Activated CD4-positive, alpha-beta T cell treated with anti-CD3 and anti-CD28 coated beads for 36 hours (primary cell): ENCODE measurements around the gene FBXL15. TPM values are rescaled to one million over a fixed set of nuclear protein-coding genes. Genes with fewer than 3 reads are reported as not detected.

ENCODE experiments used
- ATAC-seq: fragments of 200-7000 bp; cut with Tn5 transposase; one replicate; pipeline ENCODE4 v1.10.0; 2021; ENCODE audit warnings: mild to moderate bottlenecking, moderate library complexity
- CTCF ChIA-PET: fragments of 350-600 bp; sonication (Branson Sonifier 250); formaldehyde crosslinking; loops from one replicate; lab custom pipeline; 2021; ENCODE audit warnings: antibody characterized with exemption; lab: Charles Lee
- POLR2A ChIA-PET: fragments of 350-600 bp; sonication (Branson Sonifier 250); formaldehyde crosslinking; loops from one replicate; lab custom pipeline; 2021; ENCODE audit warnings: antibody characterized with exemption, inconsistent platforms; lab: Charles Lee
- DNase-seq: peaks from one replicate; pipeline ENCODE4 v3.0.0-alpha.2; 2020
- H3K27ac Mint-ChIP-seq: one replicate; pipeline ENCODE4 v1.8.0; 2021; ENCODE audit warnings: mixed read lengths
- H3K27me3 Mint-ChIP-seq: one replicate; pipeline ENCODE4 v1.8.0; 2021; ENCODE audit warnings: mixed read lengths
- H3K36me3 Mint-ChIP-seq: one replicate; pipeline ENCODE4 v1.8.0; 2021; ENCODE audit warnings: low read depth, mixed read lengths
- H3K4me1 Mint-ChIP-seq: one replicate; pipeline ENCODE4 v1.8.0; 2021; ENCODE audit warnings: mixed read lengths
- H3K4me3 Mint-ChIP-seq: one replicate; pipeline ENCODE4 v1.8.0; 2021; ENCODE audit warnings: mild to moderate bottlenecking, moderate library complexity, mixed read lengths
- H3K9me3 Mint-ChIP-seq: one replicate; pipeline ENCODE4 v1.8.0; 2021; ENCODE audit warnings: low read depth, mixed read lengths
- intact Hi-C, 2 experiments: fragments of 100-400 bp; cut with DNase I in 1 of 2; cut with micrococcal nuclease in 1 of 2; formaldehyde crosslinking; loops; one replicate each; pipeline versions ENCODE4 v1.14.2 to v1.15.1; 2022 to 2024; cut with DNase I, micrococcal nuclease
- total RNA-seq, 2 experiments: library from RNA; stranded (reverse); gene quantifications; one replicate each; pipeline ENCODE4 v1.2.3, GENCODE V29; 2021

The FBXL15 gene
- total RNA-seq, 2 experiments from 2014 or later = 5.4 to 11.9 TPM

DNA sequence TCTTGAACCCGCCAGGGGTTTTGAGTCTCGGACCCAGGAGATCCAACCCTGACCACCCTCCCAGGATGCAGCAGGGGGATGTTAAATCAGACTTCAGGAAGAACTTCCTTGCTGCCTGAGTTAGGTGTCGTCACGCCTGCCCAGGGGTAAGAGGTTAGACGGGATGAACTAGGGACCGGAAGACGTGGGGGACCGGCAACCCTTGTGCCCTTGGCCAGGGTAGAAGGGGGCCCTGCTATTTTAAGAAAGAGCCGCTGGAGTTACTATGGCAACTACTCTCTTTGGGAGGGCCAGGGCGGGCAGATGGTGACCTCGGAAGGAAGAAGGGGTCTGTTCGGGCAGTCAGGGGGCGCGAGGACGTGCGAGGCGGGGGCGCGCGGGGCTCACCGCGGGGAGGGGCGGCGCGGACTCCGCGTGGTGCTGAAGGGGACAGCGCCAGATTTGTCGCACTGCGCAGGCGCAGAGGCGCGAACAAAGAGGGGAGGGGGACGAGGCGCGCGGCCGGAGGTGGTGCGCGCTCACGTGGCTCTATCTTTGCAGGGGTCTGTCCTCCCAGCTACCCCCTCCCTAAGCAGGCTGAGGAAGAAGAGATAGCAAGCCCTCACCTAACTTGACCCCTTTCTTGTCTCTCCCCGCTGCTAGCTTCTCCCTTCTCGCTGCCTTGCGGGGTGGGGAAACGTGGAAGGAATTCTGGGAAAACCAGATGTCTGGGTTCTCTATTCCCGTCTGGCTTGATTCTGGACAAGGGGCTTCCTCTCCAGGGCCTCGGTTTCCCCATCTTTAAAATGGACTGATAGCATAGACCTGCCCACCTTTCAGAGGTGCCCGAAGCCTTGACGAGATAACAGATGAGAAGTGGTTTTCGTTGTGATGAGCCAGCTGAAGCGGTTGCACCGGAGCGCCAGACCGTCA, 1.1 kb upstream of the FBXL15 start:
- peaks cover 7% of the 10 kb centered on the region for H3K36me3 Mint-ChIP-seq
- peak overlapping the region; percentile 25 for H3K27ac Mint-ChIP-seq
- DNase-seq = peak; percentile 85
- H3K9me3 Mint-ChIP-seq = no peaks in the 10 kb centered on the region
- ChIA-PET POLR2A (interaction anchor here (1.0 to 4.6 kb wide), 5 partner anchors 10 to 83 kb away, joined by 3 to 27 read pairs (median 6); partner anchors contain the start of genes ACTR1A and CUEDC2), CTCF (interaction anchor here (0.7 to 5.6 kb wide), 12 partner anchors 9 to 976 kb away, joined by 3 to 67 read pairs (median 5); partner anchors contain the start of genes C10orf95, CUEDC2 and NFKB2)
- no peak for ATAC-seq
- intact Hi-C loops = loop anchor here (1.0 to 5.0 kb wide), 6 partner anchors 10 to 287 kb away; partner anchors contain the start of genes ACTR1A (in 1 of the 2), PPRC1 (in 1 of the 2) and SUFU (in 1 of the 2)
- H3K4me3 Mint-ChIP-seq = peak overlapping the region; percentile 96
- peaks cover 30% of the 10 kb centered on the region for H3K4me1 Mint-ChIP-seq
- peaks cover 19% of the 10 kb centered on the region for H3K27me3 Mint-ChIP-seq

DNA sequence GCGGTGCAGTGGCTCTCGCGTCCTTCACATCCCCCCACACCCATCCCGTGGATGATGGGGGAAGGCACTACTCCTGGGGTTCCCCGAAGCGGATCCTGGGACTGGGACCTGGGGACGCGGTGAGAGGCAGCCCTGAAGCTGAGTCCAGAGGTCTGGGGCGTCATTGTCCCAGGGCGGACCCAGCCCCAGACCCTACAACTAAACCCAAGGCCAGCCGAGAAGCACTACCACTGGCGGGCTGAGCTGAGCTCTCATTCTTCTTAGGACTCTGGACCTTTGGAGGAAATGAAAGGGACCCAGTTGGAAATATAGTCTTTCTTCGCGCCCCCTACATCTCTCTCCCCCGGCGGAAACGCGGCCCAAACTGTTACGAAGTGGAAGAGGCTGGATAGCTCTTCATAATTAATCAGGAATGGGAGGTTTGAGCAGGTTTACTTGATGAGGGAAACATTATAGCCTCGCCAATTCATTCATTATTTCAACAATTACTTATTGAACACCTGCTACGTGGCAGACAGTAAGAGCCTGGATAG, 389 bp upstream of the FBXL15 start:
- intact Hi-C loops = loop anchor here (1.0 to 5.0 kb wide), 6 partner anchors 11 to 287 kb away; partner anchors contain the start of genes ACTR1A (in 1 of the 2), PPRC1 (in 1 of the 2) and SUFU (in 1 of the 2)
- Mint-ChIP-seq H3K27me3 (peaks cover 19% of the 10 kb centered on the region), H3K36me3 (peaks cover 7% of the 10 kb centered on the region), H3K27ac (peak overlapping the region; percentile 87), H3K4me1 (peaks cover 30% of the 10 kb centered on the region), H3K4me3 (peak overlapping the region; percentile 96), H3K9me3 (no peaks in the 10 kb centered on the region)
- DNase-seq = peak; percentile 42
- POLR2A ChIA-PET = interaction anchor here (0.5 to 4.6 kb wide), 7 partner anchors 10 to 82 kb away, joined by 3 to 27 read pairs (median 4); partner anchors contain the start of genes ACTR1A, C10orf95 and CUEDC2
- CTCF ChIA-PET = interaction anchor here (0.7 to 5.6 kb wide), 15 partner anchors 10 to 288 kb away, joined by 3 to 67 read pairs (median 5); partner anchors contain the start of genes C10orf95, CUEDC2 and NFKB2
- ATAC-seq = peak; percentile 0

DNA sequence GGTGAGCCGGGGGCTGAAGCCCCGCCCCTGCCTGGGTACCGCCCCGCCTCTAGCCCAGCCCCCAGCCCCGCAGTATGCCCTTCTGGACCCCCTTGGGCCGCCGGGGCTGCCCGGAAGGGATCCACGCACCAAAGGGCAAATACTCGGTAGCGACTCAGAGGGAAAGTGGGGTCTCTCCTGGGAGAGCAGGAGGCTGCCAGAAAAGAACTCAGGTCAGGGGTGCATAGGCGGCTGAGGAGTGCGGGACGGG, 796 bp downstream of the FBXL15 start:
- Mint-ChIP-seq H3K27me3 (peaks cover 12% of the 10 kb centered on the region), H3K27ac (peak overlapping the region; percentile 42), H3K4me1 (peaks cover 34% of the 10 kb centered on the region), H3K4me3 (peak overlapping the region; percentile 96), H3K9me3 (no peaks in the 10 kb centered on the region), H3K36me3 (peaks cover 7% of the 10 kb centered on the region)
- DNase-seq = no peak
- CTCF ChIA-PET = interaction anchor here (0.6 to 5.6 kb wide), 16 partner anchors 10 to 252 kb away, joined by 3 to 67 read pairs (median 4); partner anchors contain the start of genes C10orf95, CUEDC2 and NFKB2
- POLR2A ChIA-PET = interaction anchor here (0.9 to 4.6 kb wide), 6 partner anchors 11 to 154 kb away, joined by 3 to 27 read pairs (median 6); partner anchors contain the start of genes C10orf95 and CUEDC2
- ATAC-seq = no peak
- intact Hi-C loops = loop anchor here (1.0 to 5.0 kb wide), 16 partner anchors 11 to 289 kb away; partner anchors contain the start of genes ACTR1A (in 2 of the 2), CUEDC2 (in 2 of the 2), NOLC1 (in 1 of the 2) and PPRC1 (in 1 of the 2)

DNA sequence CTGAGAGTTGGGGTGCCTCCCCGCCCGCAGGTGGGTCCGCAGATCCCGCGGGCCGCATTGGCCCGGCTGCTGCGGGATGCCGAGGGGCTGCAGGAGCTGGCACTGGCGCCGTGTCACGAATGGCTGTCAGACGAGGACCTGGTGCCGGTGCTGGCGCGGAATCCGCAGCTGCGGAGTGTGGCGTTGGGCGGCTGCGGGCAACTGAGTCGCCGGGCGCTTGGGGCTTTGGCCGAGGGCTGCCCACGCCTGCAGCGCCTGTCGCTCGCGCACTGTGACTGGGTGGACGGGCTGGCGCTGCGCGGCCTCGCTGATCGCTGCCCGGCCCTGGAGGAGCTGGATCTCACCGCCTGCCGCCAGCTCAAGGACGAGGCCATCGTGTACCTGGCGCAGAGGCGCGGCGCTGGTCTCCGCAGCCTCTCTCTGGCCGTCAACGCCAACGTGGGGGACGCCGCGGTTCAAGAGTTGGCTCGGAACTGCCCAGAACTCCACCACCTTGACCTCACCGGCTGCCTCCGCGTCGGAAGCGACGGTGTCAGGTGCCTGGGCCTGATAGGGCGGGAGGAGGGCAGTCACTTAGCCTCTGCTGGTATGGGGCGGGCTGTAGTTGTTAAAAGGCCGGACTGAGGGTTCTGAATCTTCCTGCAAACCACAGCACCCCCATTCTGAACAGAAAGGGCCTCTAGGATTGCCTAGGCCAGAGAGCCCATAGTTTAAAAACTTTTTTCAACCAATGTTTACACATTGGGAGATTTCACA, 1.3 kb downstream of the FBXL15 start:
- Mint-ChIP-seq H3K27ac (peak overlapping the region; percentile 78), H3K4me1 (peaks cover 39% of the 10 kb centered on the region), H3K9me3 (no peaks in the 10 kb centered on the region), H3K27me3 (peaks cover 12% of the 10 kb centered on the region), H3K4me3 (peak overlapping the region; percentile 96), H3K36me3 (peaks cover 7% of the 10 kb centered on the region)
- DNase-seq = peak; percentile 60
- ATAC-seq = no peak
- CTCF ChIA-PET = interaction anchor here (0.6 to 5.6 kb wide), 20 partner anchors 10 to 196 kb away, joined by 3 to 67 read pairs (median 4); partner anchors contain the start of genes ACTR1A, C10orf95, CUEDC2 and ELOVL3
- intact Hi-C loops = loop anchor here (1.0 to 5.0 kb wide), 16 partner anchors 10 to 289 kb away; partner anchors contain the start of genes ACTR1A (in 2 of the 2), CUEDC2 (in 2 of the 2), NOLC1 (in 1 of the 2) and PPRC1 (in 1 of the 2)
- POLR2A ChIA-PET = interaction anchor here (0.9 to 4.6 kb wide), 6 partner anchors 10 to 154 kb away, joined by 3 to 27 read pairs (median 6); partner anchors contain the start of genes C10orf95 and CUEDC2

DNA sequence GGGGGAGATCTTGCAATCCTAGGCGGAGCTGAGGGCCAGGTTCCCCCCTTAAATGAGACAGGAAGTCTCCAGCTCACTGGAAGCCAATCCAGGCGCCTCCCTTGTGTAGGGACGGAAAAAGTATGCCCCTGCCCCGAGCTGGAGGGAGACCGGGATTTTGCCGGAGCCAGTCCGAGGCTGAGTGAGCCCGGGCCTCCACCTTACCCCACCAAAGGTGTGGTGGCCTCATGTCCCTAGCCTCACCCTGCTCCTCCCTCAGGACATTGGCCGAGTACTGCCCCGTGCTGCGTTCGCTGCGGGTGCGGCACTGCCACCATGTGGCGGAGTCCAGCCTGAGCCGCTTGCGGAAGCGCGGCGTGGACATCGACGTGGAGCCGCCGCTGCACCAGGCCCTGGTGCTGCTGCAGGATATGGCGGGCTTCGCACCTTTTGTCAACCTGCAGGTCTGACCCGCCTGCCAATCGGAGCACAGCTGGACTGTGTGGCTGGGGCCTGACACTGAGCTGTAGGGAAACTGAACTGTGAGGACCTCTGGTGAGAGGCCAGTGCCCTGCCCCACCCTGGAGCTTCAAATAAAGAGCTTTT, 2.0 kb downstream of the FBXL15 start:
- H3K4me3 Mint-ChIP-seq = peak overlapping the region; percentile 96
- ATAC-seq = peak; percentile 16
- CTCF ChIA-PET = interaction anchor here (0.7 to 5.6 kb wide), 16 partner anchors 9 to 196 kb away, joined by 3 to 67 read pairs (median 4); partner anchors contain the start of genes ACTR1A, C10orf95, CUEDC2 and ELOVL3
- peak; percentile 80 for DNase-seq
- peaks cover 46% of the 10 kb centered on the region for H3K4me1 Mint-ChIP-seq
- intact Hi-C loops = loop anchor here (5.0 kb wide), 2 partner anchors 55 to 60 kb away; no protein-coding TSS in a partner anchor
- peak overlapping the region; percentile 78 for H3K27ac Mint-ChIP-seq
- peaks cover 9% of the 10 kb centered on the region for H3K36me3 Mint-ChIP-seq
- POLR2A ChIA-PET = interaction anchor here (0.6 to 4.6 kb wide), 6 partner anchors 10 to 271 kb away, joined by 3 to 27 read pairs (median 4); partner anchors contain the start of genes CUEDC2 and NOLC1
- peaks cover 7% of the 10 kb centered on the region for H3K27me3 Mint-ChIP-seq
- no peaks in the 10 kb centered on the region for H3K9me3 Mint-ChIP-seq

DNA sequence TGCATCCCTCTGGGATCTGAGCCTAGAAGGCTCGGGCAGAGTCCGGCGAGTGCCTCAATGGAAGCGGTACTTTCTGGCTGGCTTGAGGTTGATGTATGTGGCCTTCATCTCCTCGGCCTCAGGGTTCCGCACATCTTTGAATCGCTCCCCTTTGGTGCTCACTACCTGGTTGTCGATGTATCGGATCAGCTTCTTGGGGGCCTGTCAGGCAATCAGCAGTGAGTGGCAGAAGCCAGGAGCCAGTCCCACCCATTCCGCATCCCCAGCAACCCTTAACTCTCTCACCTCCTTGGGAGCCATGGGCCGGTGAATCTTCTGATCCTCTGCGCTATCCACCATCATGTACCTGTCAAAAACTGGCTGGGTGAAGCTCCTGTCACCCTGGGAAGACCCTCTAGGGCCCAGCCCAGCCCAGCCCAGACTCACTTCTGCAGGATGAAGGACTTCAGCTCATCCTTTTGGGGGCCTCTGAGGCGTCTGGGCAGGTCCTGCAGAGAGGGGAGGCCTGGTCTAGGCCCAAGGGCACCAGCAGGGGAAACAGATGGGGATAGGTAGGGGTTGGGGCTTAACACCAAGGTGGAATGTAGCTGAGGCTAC, 2.8 kb downstream of the FBXL15 start:
- DNase-seq = no peak
- CTCF ChIA-PET = interaction anchor here (0.7 to 5.6 kb wide), 12 partner anchors 8 to 197 kb away, joined by 3 to 67 read pairs (median 11); partner anchors contain the start of genes C10orf95, CUEDC2, ELOVL3 and NFKB2
- peak overlapping the region; percentile 1 for H3K4me3 Mint-ChIP-seq
- no peak overlapping the region for H3K27ac Mint-ChIP-seq
- no peak for ATAC-seq
- H3K9me3 Mint-ChIP-seq = no peaks in the 10 kb centered on the region
- H3K27me3 Mint-ChIP-seq = no peaks in the 10 kb centered on the region
- H3K36me3 Mint-ChIP-seq = peaks cover 9% of the 10 kb centered on the region
- intact Hi-C loops = loop anchor here (5.0 kb wide), 2 partner anchors 54 to 61 kb away; no protein-coding TSS in a partner anchor
- H3K4me1 Mint-ChIP-seq = peaks cover 44% of the 10 kb centered on the region
- POLR2A ChIA-PET = interaction anchor here (0.5 to 4.6 kb wide), 3 partner anchors 9 to 25 kb away, joined by 3 to 27 read pairs (median 3); partner anchors contain the start of gene CUEDC2

DNA sequence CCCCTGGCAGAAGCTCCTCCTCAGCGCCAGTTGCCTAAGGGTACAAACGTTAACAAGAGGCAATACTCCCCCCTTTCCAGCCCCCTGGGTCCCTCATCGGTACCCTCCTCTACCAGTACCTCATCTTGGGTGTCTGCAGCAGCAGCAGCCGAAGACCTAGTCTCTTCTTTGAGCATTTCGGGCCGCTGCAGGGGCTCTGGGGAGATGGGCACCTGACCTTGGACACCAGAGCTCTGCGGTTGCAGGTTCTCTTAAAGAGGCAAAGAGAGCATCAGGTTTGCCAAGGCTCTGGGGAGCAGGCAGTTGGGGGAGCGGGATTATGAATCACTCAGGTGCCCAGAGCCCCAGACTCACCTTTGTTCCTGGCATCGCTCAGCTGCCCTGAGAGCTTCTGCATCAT, 3.5 kb downstream of the FBXL15 start:
- Mint-ChIP-seq H3K27me3 (no peaks in the 10 kb centered on the region), H3K4me1 (peaks cover 40% of the 10 kb centered on the region), H3K36me3 (peaks cover 9% of the 10 kb centered on the region), H3K27ac (no peak overlapping the region), H3K4me3 (no peak overlapping the region), H3K9me3 (no peaks in the 10 kb centered on the region)
- DNase-seq (no peak), ATAC-seq (no peak)
- POLR2A ChIA-PET = interaction anchor here (1.2 to 4.6 kb wide), 2 partner anchors 8 to 11 kb away, joined by 3 to 27 read pairs; partner anchors contain the start of gene CUEDC2
- intact Hi-C loops = loop anchor here (5.0 kb wide), 2 partner anchors 53 to 62 kb away; no protein-coding TSS in a partner anchor
- CTCF ChIA-PET = interaction anchor here (1.2 to 5.6 kb wide), 5 partner anchors 11 to 159 kb away, joined by 4 to 67 read pairs (median 10); partner anchors contain the start of gene NFKB2

DNA sequence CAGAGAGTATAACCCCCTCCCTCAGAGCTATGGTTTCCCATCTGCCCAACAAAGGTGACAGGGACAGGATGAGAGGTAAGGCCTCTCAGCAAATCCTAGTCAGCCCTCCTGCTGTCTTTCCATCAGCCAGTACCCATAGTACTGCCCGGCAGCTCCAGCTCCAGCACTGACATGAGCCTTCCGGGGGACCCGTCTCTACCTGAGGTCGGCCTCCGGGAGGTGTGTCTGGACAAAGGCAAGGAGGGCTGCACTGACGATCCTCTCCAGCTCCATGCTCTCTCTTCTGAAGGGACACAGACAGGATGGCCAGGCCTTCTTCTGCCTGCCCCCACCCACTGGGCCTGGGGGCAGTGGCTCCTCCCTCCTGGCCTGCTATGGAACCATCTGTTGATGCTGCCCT, 4.3 kb downstream of the FBXL15 start:
- intact Hi-C loops = loop anchor here (5.0 kb wide), 2 partner anchors 52 to 63 kb away; no protein-coding TSS in a partner anchor
- no peak overlapping the region for H3K4me3 Mint-ChIP-seq
- H3K27ac Mint-ChIP-seq = no peak overlapping the region
- ChIA-PET CTCF (interaction anchor here (0.5 to 5.6 kb wide), 4 partner anchors 29 to 150 kb away, joined by 3 to 67 read pairs (median 6); partner anchors contain the start of gene NFKB2), POLR2A (no interaction called here)
- no peaks in the 10 kb centered on the region for H3K9me3 Mint-ChIP-seq
- peaks cover 32% of the 10 kb centered on the region for H3K4me1 Mint-ChIP-seq
- H3K27me3 Mint-ChIP-seq = no peaks in the 10 kb centered on the region
- peaks cover 9% of the 10 kb centered on the region for H3K36me3 Mint-ChIP-seq
- DNase-seq = no peak
- no peak for ATAC-seq

DNA sequence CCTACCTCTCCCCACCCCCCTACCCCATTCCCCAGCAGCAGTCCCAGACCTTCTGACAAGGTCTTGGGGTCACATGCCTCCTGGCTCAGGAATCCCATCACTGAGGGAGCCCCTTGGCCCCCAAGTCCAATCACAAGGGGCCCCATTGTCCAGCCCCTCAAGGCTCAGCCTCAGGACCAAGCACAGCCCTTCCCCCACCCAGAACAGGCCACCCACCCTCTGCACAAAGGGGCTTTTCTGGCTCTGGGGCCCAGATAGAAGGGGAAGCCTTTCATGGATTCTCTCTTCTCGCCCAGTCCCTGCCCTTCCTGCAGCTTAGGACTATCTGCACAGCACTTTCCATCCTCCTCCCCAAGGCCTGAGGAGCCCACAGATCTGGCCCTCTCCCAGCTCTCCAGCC, 4.8 kb downstream of the FBXL15 start:
- Mint-ChIP-seq H3K36me3 (peaks cover 9% of the 10 kb centered on the region), H3K27me3 (no peaks in the 10 kb centered on the region)
- CTCF ChIA-PET = interaction anchor here (0.5 to 2.5 kb wide), 4 partner anchors 36 to 196 kb away, joined by 3 to 10 read pairs (median 6); no protein-coding TSS in a partner anchor

More for the DNA sequence above, 4.8 kb downstream of the FBXL15 start:
- intact Hi-C loops = no loop called here
- H3K27ac Mint-ChIP-seq = no peak overlapping the region
- H3K4me3 Mint-ChIP-seq = no peak overlapping the region
- peaks cover 27% of the 10 kb centered on the region for H3K4me1 Mint-ChIP-seq
- no peaks in the 10 kb centered on the region for H3K9me3 Mint-ChIP-seq
- POLR2A ChIA-PET = no interaction called here
- DNase-seq (no peak), ATAC-seq (no peak)
